Panc1 (cell line): ENCODE measurements around the gene IFNL4.

Experiments used
- CTCF ChIP-seq: fragments of 450-650 bp; IDR thresholded peaks from 2 replicates; pipeline ENCODE4 v1.5.1; 2017; ENCODE audit warnings: mild to moderate bottlenecking
- POLR2AphosphoS5 ChIP-seq: IDR thresholded peaks from 2 replicates; pipeline ENCODE4 v1.6.1; 2012; ENCODE audit warnings: mild to moderate bottlenecking, low read depth, low read length, moderate library complexity
- REST ChIP-seq, 2 experiments: IDR thresholded peaks; 2 replicates each; pipeline ENCODE4 v1.6.1; 2011 to 2012; ENCODE audit warnings: low read depth in 2 of 2, control low read depth in 1 of 2, low read length in 1 of 2, mild to moderate bottlenecking in 1 of 2, moderate library complexity in 1 of 2; ENCODE audit not compliant: insufficient read depth in 1 of 2
- SIN3A ChIP-seq: IDR thresholded peaks from 2 replicates; pipeline ENCODE4 v1.6.1; 2012; ENCODE audit warnings: low read depth, mild to moderate bottlenecking, low read length, moderate library complexity, borderline replicate concordance; ENCODE audit not compliant: insufficient read depth
- TCF7L2 ChIP-seq: IDR thresholded peaks from 2 replicates; pipeline ENCODE4 v1.6.1; 2011; ENCODE audit warnings: mild to moderate bottlenecking, low read depth, low read length, inconsistent platforms

GRCh38 chr19:39296906-39297305, 48.2 kb upstream of the IFNL4 start:
- TF ChIP-seq CTCF (no peak), SIN3A (no peak), POLR2AphosphoS5 (no peak), REST (IDR thresholded peaks at IDR 0.05; ENCODE audit: insufficient read depth in 1 of 2, low read depth in 2 of 2, low read length in 1 of 2) (no peak), TCF7L2 (no peak)
